ENCODE data around the gene MIDN.

Gene MIDN

DNA sequence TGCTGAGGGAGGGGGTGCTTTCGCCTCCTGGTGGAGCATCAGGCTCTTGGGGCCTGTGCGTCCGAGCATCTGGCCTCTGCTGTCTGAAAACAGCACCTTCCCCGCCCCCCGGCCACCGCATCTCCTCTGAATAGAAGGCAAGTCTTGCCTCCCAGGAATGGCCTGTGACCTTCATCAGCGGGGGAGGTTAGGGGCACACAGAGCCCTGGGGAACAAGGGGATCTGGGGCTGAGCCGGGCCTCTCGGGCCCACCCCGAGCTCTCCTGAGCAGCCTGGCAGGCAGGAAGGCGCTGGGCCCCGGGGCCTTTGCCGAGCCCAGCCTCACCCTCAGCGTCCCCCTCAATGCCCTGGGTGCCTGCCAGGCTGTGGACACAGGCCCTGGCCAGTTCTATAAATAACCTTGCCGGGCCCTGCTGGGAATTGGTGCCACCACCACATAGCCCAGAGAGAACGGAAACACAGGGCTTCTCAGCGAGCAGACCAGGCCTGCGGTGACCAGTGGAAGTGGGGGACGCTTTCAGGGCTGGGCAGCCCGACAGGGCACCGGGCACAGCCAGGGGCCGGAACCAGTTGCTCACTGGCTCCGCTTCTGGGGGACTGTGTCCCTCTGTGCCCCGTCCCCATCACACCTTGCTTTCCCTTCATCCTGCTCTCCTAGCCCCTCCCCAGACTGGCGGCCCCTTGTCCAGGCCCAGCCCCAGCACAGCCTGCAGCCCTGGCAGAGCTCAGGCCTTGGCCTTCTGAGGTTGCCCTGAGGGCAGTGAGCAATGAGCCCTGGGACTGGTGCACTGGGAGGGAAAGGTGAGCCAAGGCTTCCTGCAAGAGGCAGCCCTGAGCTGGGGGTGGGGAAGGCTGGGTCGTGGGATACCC lies 33.3 kb upstream of the MIDN start:
- peaks cover 32% of the 10 kb centered on the region for H3K4me1 Mint-ChIP-seq
- DNase-seq: no peak
- peak overlapping the region; percentile 67 for H3K27ac Mint-ChIP-seq
- CTCF ChIA-PET: interaction anchor here (0.8 to 1.3 kb wide), 2 partner anchors 23 to 102 kb away, joined by 3 to 6 read pairs; no protein-coding TSS in a partner anchor
- peaks cover 21% of the 10 kb centered on the region for H3K36me3 Mint-ChIP-seq
- no peaks in the 10 kb centered on the region for H3K9me3 Mint-ChIP-seq
- no peak overlapping the region for H3K4me3 Mint-ChIP-seq
- H3K27me3 Mint-ChIP-seq: no peaks in the 10 kb centered on the region

DNA sequence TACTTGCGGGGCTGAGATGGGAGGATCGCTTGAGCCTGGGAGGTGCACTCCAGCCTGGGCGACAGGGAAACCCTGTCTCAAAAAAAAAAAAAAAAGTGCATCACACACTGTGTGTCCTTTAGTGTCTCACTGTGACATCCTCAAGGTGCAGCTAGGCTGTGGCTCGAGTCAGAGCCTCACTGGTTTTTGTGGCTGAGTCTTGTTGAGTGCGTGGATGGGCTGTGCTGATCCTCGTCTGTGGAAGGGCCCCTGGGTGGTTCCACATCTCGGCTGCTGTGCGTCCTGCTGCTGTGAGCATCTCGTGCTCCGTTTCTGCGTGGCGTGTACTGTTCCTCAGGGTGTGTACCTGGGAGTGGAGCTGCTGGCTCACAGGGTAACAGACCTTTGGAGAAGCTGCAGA lies 31.6 kb upstream of the MIDN start:
- Mint-ChIP-seq H3K27me3 (no peaks in the 10 kb centered on the region), H3K36me3 (peaks cover 17% of the 10 kb centered on the region), H3K9me3 (no peaks in the 10 kb centered on the region), H3K4me1 (peaks cover 21% of the 10 kb centered on the region), H3K4me3 (no peak overlapping the region), H3K27ac (peak overlapping the region; percentile 14)
- no peak for DNase-seq
- CTCF ChIA-PET: interaction anchor here (0.6 to 1.6 kb wide), 3 partner anchors 50 to 140 kb away, joined by 3 to 4 read pairs (median 3); no protein-coding TSS in a partner anchor

DNA sequence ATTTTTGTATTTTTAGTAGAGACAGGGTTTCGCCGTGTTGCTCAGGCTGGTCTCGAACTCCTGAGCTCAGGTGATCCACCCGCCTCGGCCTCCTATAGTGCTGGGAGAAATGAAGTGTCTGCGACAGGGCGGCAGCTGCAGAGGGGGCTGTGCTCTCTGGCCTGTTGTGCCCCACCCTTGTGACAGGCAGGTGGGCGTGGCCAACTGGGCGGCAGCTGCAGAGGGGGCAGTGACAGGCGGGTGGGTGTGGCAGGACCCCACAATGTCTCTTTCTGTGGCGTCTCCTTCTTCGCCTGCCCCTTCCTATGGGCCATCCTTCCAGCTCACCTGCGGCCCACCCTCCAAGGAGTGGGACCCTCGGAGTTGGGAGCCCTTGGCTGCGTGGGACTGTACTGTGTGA lies 31.0 kb upstream of the MIDN start:
- Mint-ChIP-seq H3K9me3 (no peaks in the 10 kb centered on the region), H3K36me3 (peaks cover 17% of the 10 kb centered on the region), H3K27ac (peak overlapping the region; percentile 67), H3K4me1 (peaks cover 20% of the 10 kb centered on the region), H3K27me3 (no peaks in the 10 kb centered on the region), H3K4me3 (no peak overlapping the region)
- no peak for DNase-seq
- CTCF ChIA-PET: interaction anchor here (0.6 to 1.6 kb wide), 4 partner anchors 27 to 140 kb away, joined by 3 to 5 read pairs (median 4); no protein-coding TSS in a partner anchor

DNA sequence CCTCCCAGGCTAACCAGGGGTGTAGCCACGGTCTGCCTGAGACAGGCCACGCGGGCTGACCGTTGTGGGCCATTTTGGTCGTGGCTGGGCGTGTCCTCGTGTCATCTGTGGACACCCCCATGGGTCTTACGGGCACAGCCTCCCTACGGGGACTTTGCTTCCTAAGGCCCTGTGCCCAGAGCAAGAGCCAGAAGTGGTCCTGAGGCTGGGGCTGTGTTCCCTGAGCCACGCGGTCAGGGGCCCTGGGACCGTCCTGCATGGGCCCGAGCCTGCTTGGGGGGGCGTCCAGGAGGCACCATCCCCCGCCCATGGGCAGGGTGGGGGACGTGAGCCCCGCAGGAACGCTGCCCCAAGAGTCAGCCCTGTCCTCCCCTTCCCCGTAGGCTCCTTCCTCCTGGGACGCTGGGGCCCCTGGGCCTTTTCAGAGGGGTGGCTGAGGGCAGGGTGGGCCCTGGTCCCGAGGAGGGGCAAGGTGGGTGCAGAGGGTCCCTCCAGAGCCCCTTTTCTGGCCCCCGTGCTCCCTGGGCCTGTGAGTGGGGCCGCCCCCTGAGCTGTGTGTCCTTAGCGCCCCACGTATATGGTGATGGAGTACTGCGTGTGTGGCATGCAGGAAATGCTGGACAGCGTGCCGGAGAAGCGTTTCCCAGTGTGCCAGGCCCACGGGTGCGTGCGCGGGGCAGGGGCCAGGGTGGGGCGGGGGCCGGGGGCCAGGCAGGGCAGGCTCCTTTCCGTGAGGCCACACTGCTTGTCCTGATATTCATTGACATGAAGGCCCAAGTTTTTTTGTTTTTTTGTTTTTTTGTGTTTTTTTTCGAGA lies 29.4 kb upstream of the MIDN start:
- H3K27me3 Mint-ChIP-seq: no peaks in the 10 kb centered on the region
- H3K36me3 Mint-ChIP-seq: peaks cover 8% of the 10 kb centered on the region
- CTCF ChIA-PET: interaction anchor here (1.5 kb wide), 1 partner anchor 25 kb away, joined by 5 read pairs; no protein-coding TSS in a partner anchor
- H3K4me3 Mint-ChIP-seq: no peak overlapping the region
- DNase-seq: no peak
- peaks cover 11% of the 10 kb centered on the region for H3K4me1 Mint-ChIP-seq
- no peak overlapping the region for H3K27ac Mint-ChIP-seq
- no peaks in the 10 kb centered on the region for H3K9me3 Mint-ChIP-seq

DNA sequence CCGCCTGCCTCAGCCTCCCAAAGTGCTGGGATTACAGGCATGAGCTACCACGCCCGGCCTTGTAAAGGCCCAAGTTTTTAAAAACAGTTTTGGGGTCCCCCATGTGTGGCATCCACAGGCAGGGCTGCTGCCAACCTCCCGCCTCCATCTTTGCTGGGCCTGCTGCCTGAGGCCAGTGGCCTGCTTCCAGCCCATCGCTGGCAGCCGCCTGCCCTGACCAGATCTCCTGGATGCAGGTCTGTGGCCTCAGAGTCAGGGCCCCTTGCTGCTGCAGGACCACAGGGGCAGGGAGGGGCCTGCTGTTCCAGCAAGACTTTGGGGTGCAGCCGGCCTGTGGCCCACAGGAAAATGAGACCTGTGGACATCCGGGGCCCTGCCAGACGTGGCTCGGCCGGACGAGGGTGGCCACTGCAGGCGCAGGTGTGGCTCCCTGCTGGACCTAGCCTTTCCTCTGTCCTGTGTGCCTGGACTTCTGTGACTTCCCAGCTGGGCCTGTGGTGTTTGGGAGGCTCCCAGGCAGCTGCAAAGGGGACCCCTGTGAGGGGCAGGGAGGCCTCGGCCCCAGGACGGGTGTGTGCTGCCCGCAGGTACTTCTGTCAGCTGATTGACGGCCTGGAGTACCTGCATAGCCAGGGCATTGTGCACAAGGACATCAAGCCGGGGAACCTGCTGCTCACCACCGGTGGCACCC lies 28.5 kb upstream of the MIDN start:
- peaks cover 6% of the 10 kb centered on the region for H3K4me1 Mint-ChIP-seq
- no peaks in the 10 kb centered on the region for H3K27me3 Mint-ChIP-seq
- no peak overlapping the region for H3K27ac Mint-ChIP-seq
- CTCF ChIA-PET: no interaction called here
- H3K9me3 Mint-ChIP-seq: no peaks in the 10 kb centered on the region
- H3K4me3 Mint-ChIP-seq: no peak overlapping the region
- no peak for DNase-seq
- H3K36me3 Mint-ChIP-seq: peaks cover 6% of the 10 kb centered on the region

DNA sequence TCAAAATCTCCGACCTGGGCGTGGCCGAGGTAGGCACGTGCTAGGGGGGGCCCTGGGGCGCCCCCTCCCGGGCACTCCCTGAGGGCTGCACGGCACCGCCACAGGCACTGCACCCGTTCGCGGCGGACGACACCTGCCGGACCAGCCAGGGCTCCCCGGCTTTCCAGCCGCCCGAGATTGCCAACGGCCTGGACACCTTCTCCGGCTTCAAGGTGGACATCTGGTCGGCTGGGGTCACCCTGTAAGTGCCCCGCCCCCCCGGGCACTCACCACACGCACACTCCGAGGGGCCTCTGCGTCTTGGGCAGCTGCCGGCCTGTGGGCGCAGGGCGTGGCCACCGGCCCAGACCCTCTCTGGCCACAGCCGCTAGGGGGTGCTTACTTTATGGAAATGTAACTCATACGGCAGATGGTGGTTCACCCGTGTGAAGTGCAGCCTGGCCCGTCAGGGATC lies 27.9 kb upstream of the MIDN start:
- no peak overlapping the region for H3K27ac Mint-ChIP-seq

DNA sequence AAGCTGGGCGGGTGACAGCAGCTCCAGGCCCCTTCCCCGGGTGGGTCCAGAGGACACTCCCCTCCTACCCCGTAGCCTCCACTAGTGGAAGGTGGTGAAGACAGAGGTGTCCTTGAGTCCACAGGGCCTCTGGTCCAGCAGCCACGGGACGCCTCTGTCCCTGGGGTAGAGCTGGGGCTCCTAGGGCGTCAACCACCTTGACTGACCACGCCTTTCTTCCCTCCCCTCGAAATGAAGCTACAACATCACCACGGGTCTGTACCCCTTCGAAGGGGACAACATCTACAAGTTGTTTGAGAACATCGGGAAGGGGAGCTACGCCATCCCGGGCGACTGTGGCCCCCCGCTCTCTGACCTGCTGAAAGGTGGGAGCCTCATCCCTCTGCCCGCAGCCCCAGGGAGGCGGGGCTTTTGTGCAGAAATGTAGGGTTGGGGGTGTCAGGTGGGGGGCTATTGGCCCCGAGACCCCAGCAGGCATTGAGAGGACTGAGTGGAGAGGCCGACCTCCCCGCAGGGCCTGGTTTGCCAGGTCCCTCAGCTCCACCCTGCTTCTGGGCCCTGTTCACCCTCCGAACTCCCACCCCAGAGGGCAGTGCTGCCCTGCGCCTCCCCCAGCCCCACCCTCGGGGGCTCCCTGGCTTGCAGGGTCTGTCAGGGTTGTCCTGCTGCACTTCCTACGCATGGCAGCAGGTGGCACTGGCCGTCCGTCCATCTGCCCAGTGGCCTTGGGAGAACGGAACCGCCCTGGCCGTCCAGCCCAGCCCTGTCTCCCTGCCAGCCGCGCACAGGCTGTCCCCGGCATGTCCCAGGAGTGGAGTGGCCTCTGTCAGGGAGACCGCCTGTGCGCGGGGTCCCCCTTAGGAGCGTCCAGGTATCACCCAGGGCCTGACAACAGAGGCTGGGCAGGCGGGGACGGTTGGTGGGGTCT lies 27.1 kb upstream of the MIDN start:
- H3K36me3 Mint-ChIP-seq: peaks cover 4% of the 10 kb centered on the region
- CTCF ChIA-PET: interaction anchor here (1.3 to 1.7 kb wide), 2 partner anchors 109 to 232 kb away, joined by 3 read pairs; no protein-coding TSS in a partner anchor

More for the DNA sequence above, 27.9 kb upstream of the MIDN start:
- CTCF ChIA-PET: interaction anchor here (1.3 kb wide), 1 partner anchor 231 kb away, joined by 3 read pairs; no protein-coding TSS in a partner anchor
- Mint-ChIP-seq H3K4me3 (no peak overlapping the region), H3K9me3 (no peaks in the 10 kb centered on the region), H3K4me1 (peaks cover 6% of the 10 kb centered on the region), H3K27me3 (no peaks in the 10 kb centered on the region), H3K36me3 (peaks cover 6% of the 10 kb centered on the region)
- DNase-seq: no peak

DNA sequence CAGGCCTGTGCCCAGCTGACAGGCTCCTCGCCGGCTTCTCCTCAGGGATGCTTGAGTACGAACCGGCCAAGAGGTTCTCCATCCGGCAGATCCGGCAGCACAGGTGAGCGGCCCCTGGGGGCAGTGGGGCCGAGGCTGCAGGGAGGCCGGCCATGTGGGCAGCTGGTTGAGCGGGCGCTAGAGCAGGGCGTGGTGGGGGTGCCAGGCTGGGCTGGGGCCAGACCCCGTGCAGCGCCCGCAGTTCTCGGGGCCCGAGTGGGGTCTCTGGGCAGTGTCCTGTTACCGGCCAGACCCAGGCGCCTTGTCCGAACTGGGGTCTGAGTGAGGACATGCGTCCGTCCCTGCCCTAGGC lies 26.5 kb upstream of the MIDN start:
- H3K27ac Mint-ChIP-seq: no peak overlapping the region
- CTCF ChIA-PET: interaction anchor here (1.3 to 1.7 kb wide), 2 partner anchors 109 to 233 kb away, joined by 3 read pairs; no protein-coding TSS in a partner anchor
- H3K4me1 Mint-ChIP-seq: peaks cover 2% of the 10 kb centered on the region
- no peaks in the 10 kb centered on the region for H3K27me3 Mint-ChIP-seq
- H3K4me3 Mint-ChIP-seq: no peak overlapping the region
- H3K36me3 Mint-ChIP-seq: peaks cover 4% of the 10 kb centered on the region
- no peaks in the 10 kb centered on the region for H3K9me3 Mint-ChIP-seq
- no peak for DNase-seq

More for the DNA sequence above, 27.1 kb upstream of the MIDN start:
- Mint-ChIP-seq H3K4me3 (no peak overlapping the region), H3K4me1 (peaks cover 2% of the 10 kb centered on the region), H3K9me3 (no peaks in the 10 kb centered on the region), H3K27ac (no peak overlapping the region), H3K27me3 (no peaks in the 10 kb centered on the region)
- DNase-seq: no peak

DNA sequence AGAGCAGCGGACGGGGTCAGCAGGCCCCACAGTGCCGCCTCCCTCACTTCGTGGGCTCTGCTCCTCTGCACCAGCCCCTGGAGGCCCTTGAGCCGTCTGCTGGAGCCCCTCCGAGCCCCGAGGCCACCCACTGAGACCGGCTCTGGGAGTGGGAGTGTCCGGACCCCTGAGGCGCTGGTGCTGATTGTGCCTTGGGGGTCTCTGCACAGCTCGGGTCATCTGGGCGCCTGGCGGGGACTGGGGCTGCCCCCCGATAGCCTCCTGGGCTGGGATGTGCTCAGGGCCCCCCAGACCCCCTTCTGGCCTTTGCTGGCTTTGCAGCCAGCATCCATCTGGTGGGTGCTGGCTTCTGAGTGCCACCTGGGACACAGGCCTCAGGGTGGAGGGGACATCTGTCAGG lies 26.0 kb upstream of the MIDN start:
- H3K4me3 Mint-ChIP-seq: no peak overlapping the region
- peaks cover 4% of the 10 kb centered on the region for H3K36me3 Mint-ChIP-seq
- H3K9me3 Mint-ChIP-seq: no peaks in the 10 kb centered on the region
- H3K27me3 Mint-ChIP-seq: no peaks in the 10 kb centered on the region
- no peak overlapping the region for H3K27ac Mint-ChIP-seq
- CTCF ChIA-PET: interaction anchor here (1.4 to 1.7 kb wide), 2 partner anchors 9 to 110 kb away, joined by 3 read pairs; no protein-coding TSS in a partner anchor
- DNase-seq: no peak
- peaks cover 2% of the 10 kb centered on the region for H3K4me1 Mint-ChIP-seq

DNA sequence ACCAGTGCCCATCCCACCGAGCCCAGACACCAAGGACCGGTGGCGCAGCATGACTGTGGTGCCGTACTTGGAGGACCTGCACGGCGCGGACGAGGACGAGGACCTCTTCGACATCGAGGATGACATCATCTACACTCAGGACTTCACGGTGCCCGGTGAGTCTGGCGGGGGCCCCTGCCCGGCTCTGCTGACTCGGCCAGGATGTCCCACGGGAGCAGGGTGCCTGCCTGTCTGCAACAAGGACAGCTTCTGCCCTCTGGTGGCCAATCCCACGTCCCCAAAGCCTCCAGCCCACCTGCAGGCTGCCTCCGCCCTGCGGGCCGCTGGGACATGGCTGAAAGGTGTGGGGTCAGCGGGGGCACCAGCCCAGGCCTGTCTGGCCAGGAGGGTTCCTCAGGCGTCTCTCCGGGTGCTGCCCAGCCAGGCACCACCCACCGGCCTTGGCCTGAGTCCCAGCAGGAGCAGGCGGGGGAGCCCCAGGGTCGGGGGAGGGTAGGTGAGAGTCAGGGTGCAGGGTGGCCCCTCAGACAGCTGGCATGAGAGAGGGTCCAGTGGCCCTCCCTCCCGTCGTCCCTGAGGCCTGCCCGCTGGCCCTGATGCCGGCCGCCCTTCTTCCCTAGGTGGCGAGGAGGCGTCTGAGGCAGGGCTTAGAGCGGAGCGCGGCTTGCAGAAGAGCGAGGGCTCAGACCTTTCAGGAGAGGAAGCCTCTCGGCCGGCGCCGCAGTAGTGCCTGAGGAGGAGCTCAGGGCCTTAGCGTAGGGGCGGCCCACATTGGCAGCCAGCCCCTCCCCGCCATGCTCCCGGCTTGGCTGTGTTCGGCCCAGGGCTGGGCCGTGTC lies 25.1 kb upstream of the MIDN start:
- no peaks in the 10 kb centered on the region for H3K4me1 Mint-ChIP-seq
- peaks cover 7% of the 10 kb centered on the region for H3K36me3 Mint-ChIP-seq
- no peak overlapping the region for H3K27ac Mint-ChIP-seq
- DNase-seq: peak; percentile 63
- H3K9me3 Mint-ChIP-seq: no peaks in the 10 kb centered on the region
- no peak overlapping the region for H3K4me3 Mint-ChIP-seq
- no peaks in the 10 kb centered on the region for H3K27me3 Mint-ChIP-seq
- CTCF ChIA-PET: interaction anchor here (1.4 to 1.7 kb wide), 3 partner anchors 9 to 111 kb away, joined by 3 read pairs; no protein-coding TSS in a partner anchor

DNA sequence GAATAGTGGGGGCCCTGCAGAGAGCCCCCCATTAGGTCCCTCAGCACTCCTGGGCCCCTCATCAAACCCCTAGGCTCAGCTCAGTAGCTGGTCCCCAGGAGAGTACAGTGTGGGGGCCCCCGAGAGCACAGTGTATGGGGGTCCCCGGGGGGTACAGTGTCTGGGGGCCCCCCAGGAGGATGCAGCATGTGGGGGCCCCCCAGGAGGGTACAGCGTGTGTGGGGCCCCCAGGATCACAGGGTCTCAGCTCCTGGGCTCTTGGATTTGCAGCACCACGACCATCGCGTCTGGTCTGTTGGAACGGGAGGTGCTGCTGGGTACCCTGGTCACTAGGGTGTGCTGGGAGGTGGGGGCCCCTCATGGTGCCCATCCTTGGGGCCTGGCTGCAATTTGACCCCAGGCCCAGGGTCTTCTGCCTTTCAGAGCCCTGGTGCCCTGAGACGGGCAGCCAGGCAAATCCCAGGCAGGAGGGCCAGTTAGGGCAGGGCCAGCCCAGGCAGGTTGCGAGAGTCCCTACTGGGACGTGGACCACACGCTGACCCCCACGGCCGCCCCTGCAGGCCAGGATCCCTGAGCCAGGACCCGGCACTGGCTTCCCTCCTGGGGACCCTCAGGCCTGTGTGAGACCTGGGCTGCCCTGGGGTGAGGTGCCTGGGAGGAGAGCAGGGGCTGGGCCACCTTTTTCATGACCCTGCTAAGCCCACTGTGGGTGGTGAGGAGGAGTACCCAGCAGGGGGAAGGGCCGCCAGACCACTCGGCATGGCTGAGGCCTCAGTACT lies 24.1 kb upstream of the MIDN start:
- CTCF ChIA-PET: interaction anchor here (1.4 kb wide), 1 partner anchor 32 kb away, joined by 3 read pairs; no protein-coding TSS in a partner anchor
- no peaks in the 10 kb centered on the region for H3K9me3 Mint-ChIP-seq
- no peaks in the 10 kb centered on the region for H3K27me3 Mint-ChIP-seq
- H3K27ac Mint-ChIP-seq: no peak overlapping the region
- no peaks in the 10 kb centered on the region for H3K4me1 Mint-ChIP-seq
- H3K36me3 Mint-ChIP-seq: peaks cover 7% of the 10 kb centered on the region
- DNase-seq: no peak
- no peak overlapping the region for H3K4me3 Mint-ChIP-seq

DNA sequence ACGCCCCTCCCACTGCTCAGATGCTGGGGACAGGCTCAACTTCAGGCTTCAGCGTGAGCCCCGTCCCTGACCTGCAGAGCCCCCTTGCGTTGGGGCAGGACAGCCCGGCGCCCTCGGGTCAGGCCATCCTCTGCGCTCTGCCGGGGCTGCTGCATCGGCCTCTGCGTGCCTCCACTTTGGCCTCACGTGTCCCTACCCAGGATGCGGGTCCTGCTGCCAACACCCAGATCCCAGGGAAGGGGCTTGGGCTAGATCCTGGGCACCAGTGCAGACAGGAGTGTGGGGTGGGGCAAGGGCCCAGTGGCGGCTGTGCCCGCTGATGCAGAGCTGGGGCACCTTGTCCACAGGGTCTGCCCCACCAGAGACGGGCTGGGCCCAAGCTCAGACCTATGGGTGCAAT lies 23.5 kb upstream of the MIDN start:
- no peak for DNase-seq
- H3K36me3 Mint-ChIP-seq: peaks cover 7% of the 10 kb centered on the region
- no peaks in the 10 kb centered on the region for H3K4me1 Mint-ChIP-seq
- no peak overlapping the region for H3K27ac Mint-ChIP-seq
- CTCF ChIA-PET: no interaction called here
- H3K9me3 Mint-ChIP-seq: no peaks in the 10 kb centered on the region
- no peak overlapping the region for H3K4me3 Mint-ChIP-seq
- no peaks in the 10 kb centered on the region for H3K27me3 Mint-ChIP-seq
